Measurements from ENCODE around the gene PIGR.

- TF ChIP-seq GATA2 (IDR thresholded peaks at IDR 0.05; ENCODE audit: low read depth, low read length): no peak
- TF ChIP-seq GATA3 (IDR thresholded peaks at IDR 0.05; ENCODE audit: low read depth, low read length): no peak
These were observed 21.0 kb upstream of the PIGR start for GRCh38 chr1:206967096-206967849.
